Smooth muscle cell (in vitro differentiated cells): ENCODE results near the gene SPCS2. TPM values are rescaled to one million over a fixed set of nuclear protein-coding genes. Genes with fewer than 3 reads are reported as not detected.

ENCODE experiments used
- DNase-seq: peaks from one replicate; lab custom pipeline; 2025; ENCODE audit not compliant: unreplicated experiment; lab: John Stamatoyannopoulos, UW
- H2AFZ ChIP-seq: fragments of 200-600 bp; sonication (generic); 2 replicates; pipeline ENCODE4 v1.6.0; 2016; ENCODE audit warnings: antibody characterized with exemption, low read depth, mild to moderate bottlenecking
- H3F3A ChIP-seq: fragments of 200-600 bp; sonication (generic); 2 replicates; pipeline ENCODE4 v1.6.0; 2017; ENCODE audit warnings: antibody characterized with exemption, low read depth
- H3K27ac ChIP-seq: fragments of 200-600 bp; sonication (generic); 2 replicates; pipeline ENCODE4 v1.5.1; 2016; ENCODE audit warnings: low read depth, mild to moderate bottlenecking
- H3K27me3 ChIP-seq: fragments of 200-600 bp; sonication (generic); 2 replicates; pipeline ENCODE4 v1.6.1; 2016; ENCODE audit warnings: low read depth, mild to moderate bottlenecking
- H3K36me3 ChIP-seq: fragments of 200-600 bp; sonication (generic); 2 replicates; pipeline ENCODE4 v1.5.1; 2016; ENCODE audit warnings: low read depth
- H3K4me1 ChIP-seq: fragments of 200-600 bp; sonication (generic); 2 replicates; pipeline ENCODE4 v1.5.1; 2016; ENCODE audit warnings: low read depth
- H3K4me2 ChIP-seq: fragments of 200-600 bp; sonication (generic); 2 replicates; pipeline ENCODE4 v1.6.0; 2016; ENCODE audit warnings: mild to moderate bottlenecking
- H3K4me3 ChIP-seq: fragments of 200-600 bp; sonication (generic); 2 replicates; pipeline ENCODE4 v1.5.1; 2016; ENCODE audit warnings: mild to moderate bottlenecking
- H3K79me2 ChIP-seq: fragments of 200-600 bp; sonication (generic); 2 replicates; pipeline ENCODE4 v1.6.0; 2016; ENCODE audit warnings: low read depth, mild to moderate bottlenecking
- H3K9ac ChIP-seq: fragments of 200-600 bp; sonication (generic); 2 replicates; pipeline ENCODE4 v1.6.0; 2016; ENCODE audit warnings: low read depth
- H3K9me3 ChIP-seq: fragments of 200-600 bp; sonication (generic); replicated peaks from 2 replicates; pipeline ENCODE4 v1.5.1; 2016; ENCODE audit warnings: low read depth
- H4K20me1 ChIP-seq: fragments of 200-600 bp; sonication (generic); 2 replicates; pipeline ENCODE4 v1.6.0; 2016; ENCODE audit warnings: low read depth
- WGBS: methylation state at CpG from one replicate; pipeline ENCODE4 v1.1.7; 2016; ENCODE audit warnings: low lambda C conversion rate; 5-methylcytosine and 5-hydroxymethylcytosine counted together
- polyA plus RNA-seq: library from polyadenylated mRNA; unstranded; fragments of >200 nt; fragmentation: Nextera tagmentation; extraction: Ambion mirVana; gene quantifications from 2 replicates; pipeline ENCODE4 v1.2.1, GENCODE V29; 2016
- total RNA-seq: library from RNA; depleted of rRNA; stranded (reverse); fragments of >200 nt; gene quantifications from 2 replicates; pipeline ENCODE4 v1.2.3, GENCODE V29; 2014
- TF ChIP-seq, protein P1 (sequence below): fragments of 200-600 bp; sonication (generic); IDR thresholded peaks from 2 replicates; pipeline ENCODE4 v1.5.1; 2017; ENCODE audit warnings: borderline replicate concordance, mild to moderate bottlenecking, antibody characterized with exemption; ENCODE audit not compliant: insufficient read depth, poor library complexity, severe bottlenecking

The SPCS2 gene
- total and polyA plus RNA-seq, 2 experiments from 2014 or later = 49.9 to 325 TPM

DNA sequence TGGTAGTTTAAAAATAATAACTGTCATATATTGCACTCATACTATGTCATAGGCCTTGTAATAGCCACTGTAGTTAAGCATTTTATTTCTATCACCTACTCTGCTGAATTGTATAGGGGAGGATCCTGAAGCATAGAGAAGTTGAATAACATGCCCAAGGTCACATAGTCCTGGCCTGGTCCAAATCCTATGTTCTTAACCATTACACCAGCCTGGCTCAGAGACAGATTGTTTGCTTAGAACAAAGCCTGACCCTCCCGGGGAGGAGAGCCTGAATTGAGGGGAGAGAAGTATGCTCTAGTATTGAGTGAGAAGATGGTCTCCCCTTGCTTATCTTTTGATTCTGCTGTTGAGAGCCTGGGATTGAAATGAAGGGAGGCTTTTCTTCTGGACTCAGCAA, 41.9 kb downstream of the SPCS2 start:
- Histone ChIP-seq H3K27me3 (no peaks in the 10 kb centered on the region), H3K36me3 (no peaks in the 10 kb centered on the region), H3K79me2 (no peaks in the 10 kb centered on the region), H3K9ac (no peak overlapping the region), H3K4me1 (peaks cover 10% of the 10 kb centered on the region), H3K27ac (no peak overlapping the region), H3F3A (peaks cover 2% of the 10 kb centered on the region), H3K4me3 (no peak overlapping the region), H2AFZ (no peak overlapping the region), H3K4me2 (no peak overlapping the region), H4K20me1 (no peaks in the 10 kb centered on the region), H3K9me3 (no peaks in the 10 kb centered on the region)
- TF ChIP-seq, protein P1, sequence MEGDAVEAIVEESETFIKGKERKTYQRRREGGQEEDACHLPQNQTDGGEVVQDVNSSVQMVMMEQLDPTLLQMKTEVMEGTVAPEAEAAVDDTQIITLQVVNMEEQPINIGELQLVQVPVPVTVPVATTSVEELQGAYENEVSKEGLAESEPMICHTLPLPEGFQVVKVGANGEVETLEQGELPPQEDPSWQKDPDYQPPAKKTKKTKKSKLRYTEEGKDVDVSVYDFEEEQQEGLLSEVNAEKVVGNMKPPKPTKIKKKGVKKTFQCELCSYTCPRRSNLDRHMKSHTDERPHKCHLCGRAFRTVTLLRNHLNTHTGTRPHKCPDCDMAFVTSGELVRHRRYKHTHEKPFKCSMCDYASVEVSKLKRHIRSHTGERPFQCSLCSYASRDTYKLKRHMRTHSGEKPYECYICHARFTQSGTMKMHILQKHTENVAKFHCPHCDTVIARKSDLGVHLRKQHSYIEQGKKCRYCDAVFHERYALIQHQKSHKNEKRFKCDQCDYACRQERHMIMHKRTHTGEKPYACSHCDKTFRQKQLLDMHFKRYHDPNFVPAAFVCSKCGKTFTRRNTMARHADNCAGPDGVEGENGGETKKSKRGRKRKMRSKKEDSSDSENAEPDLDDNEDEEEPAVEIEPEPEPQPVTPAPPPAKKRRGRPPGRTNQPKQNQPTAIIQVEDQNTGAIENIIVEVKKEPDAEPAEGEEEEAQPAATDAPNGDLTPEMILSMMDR = no peak
- WGBS = 74% methylated on average over 1 of the region's 1 CpG
- DNase-seq = no peak

- Histone ChIP-seq H3K9me3 (no peaks in the 10 kb centered on the region), H3K9ac (no peak overlapping the region), H2AFZ (no peak overlapping the region), H3F3A (peaks cover 2% of the 10 kb centered on the region), H3K36me3 (no peaks in the 10 kb centered on the region), H3K27ac (no peak overlapping the region), H3K4me2 (no peak overlapping the region), H3K27me3 (no peaks in the 10 kb centered on the region), H3K4me1 (peaks cover 10% of the 10 kb centered on the region), H3K4me3 (no peak overlapping the region), H4K20me1 (no peaks in the 10 kb centered on the region), H3K79me2 (no peaks in the 10 kb centered on the region)
- TF ChIP-seq, protein P1 = no peak
- no peak for DNase-seq
- WGBS = 100% methylated on average over 5 of the region's 5 CpGs
Observed at GRCh38 chr11:74992852-74993251, 43.8 kb downstream of the SPCS2 start.

DNA sequence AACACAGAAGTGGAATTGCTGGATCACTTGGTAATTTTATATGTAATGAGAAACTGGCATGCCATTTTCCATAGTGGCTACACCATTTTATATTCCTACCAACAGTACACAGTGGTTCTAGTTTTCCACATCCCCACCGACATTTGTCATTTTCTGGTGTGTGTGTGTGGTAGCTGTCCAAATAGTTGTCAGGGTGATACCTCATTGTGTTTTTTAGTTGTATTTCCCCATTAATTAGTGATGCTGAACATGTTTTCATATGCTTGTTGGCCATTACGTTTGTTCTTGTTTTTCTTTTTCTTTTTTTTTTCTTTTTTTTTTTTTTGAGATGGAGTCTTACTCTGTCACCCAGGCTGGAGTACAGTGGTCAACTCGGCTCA, 51.9 kb downstream of the SPCS2 start:
- TF ChIP-seq, protein P1 = no peak
- no peak overlapping the region for H3K4me2 ChIP-seq
- no peaks in the 10 kb centered on the region for H4K20me1 ChIP-seq
- H3K4me1 ChIP-seq = no peaks in the 10 kb centered on the region
- H3K36me3 ChIP-seq = no peaks in the 10 kb centered on the region
- no peak overlapping the region for H3K4me3 ChIP-seq
- 93% methylated on average over 2 of the region's 3 CpGs for WGBS
- no peaks in the 10 kb centered on the region for H3K27me3 ChIP-seq
- H3F3A ChIP-seq = no peaks in the 10 kb centered on the region
- no peaks in the 10 kb centered on the region for H3K9me3 ChIP-seq
- no peak overlapping the region for H3K9ac ChIP-seq
- no peak for DNase-seq
- H2AFZ ChIP-seq = no peak overlapping the region
- H3K79me2 ChIP-seq = no peaks in the 10 kb centered on the region
- no peak overlapping the region for H3K27ac ChIP-seq

DNA sequence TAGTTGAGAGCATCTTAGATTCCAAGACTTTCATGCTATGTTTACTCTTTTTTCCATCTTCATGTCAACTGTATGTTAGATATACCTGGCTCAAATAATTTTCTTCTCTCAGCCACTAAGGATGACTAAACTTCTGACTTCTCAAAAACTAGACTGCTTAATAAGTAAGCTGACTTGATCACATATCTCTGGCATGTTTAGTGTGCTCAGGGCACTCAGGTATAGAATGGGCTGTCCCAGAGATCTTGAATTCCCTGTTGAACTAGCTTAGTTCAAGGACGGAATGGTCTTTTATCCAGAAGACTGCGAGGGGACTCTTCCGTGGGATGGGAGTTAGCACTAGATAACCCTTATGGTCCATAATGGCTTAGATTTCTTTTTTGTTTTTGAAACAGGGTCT, 52.6 kb downstream of the SPCS2 start:
- Histone ChIP-seq H3K9ac (no peak overlapping the region), H4K20me1 (no peaks in the 10 kb centered on the region), H3K4me2 (no peak overlapping the region), H3K9me3 (no peaks in the 10 kb centered on the region), H2AFZ (no peak overlapping the region), H3K4me1 (no peaks in the 10 kb centered on the region), H3K27ac (no peak overlapping the region), H3K36me3 (no peaks in the 10 kb centered on the region), H3K79me2 (no peaks in the 10 kb centered on the region), H3F3A (no peaks in the 10 kb centered on the region), H3K4me3 (no peak overlapping the region), H3K27me3 (no peaks in the 10 kb centered on the region)
- TF ChIP-seq, protein P1 = no peak
- no peak for DNase-seq
- WGBS = 88% methylated on average over 3 of the region's 3 CpGs
